Adrenal gland (tissue), 5 donors: ENCODE data around the gene STEAP3.

Experiments
- POLR2A ChIP-seq, 2 donors: fragments of 450-650 bp; IDR thresholded peaks; one replicate each; pipeline ENCODE4 v1.6.1; 2017; ENCODE audit warnings: antibody characterized with exemption in 2 of 2, mild to moderate bottlenecking in 2 of 2, moderate library complexity in 1 of 2
- TF ChIP-seq, protein P1 (sequence below), 6 experiments: fragments of 450-650 bp in 4 of 6; fragments of 200-600 bp in 2 of 6; sonication (generic) in 1 of 6; IDR thresholded peaks; 1 replicate in 5 of 6; 2 replicates in 1 of 6; pipeline versions ENCODE4 v1.5.1 to v1.8.0; 2016 to 2021; ENCODE audit warnings: antibody characterized with exemption in 6 of 6, mild to moderate bottlenecking in 2 of 6, moderate library complexity in 1 of 6
- donor health status: DM: no; HTN: no; CAD: no.

GRCh38 chr2:119241205-119241532, 17.5 kb downstream of the STEAP3 start:
- TF ChIP-seq, protein P1, sequence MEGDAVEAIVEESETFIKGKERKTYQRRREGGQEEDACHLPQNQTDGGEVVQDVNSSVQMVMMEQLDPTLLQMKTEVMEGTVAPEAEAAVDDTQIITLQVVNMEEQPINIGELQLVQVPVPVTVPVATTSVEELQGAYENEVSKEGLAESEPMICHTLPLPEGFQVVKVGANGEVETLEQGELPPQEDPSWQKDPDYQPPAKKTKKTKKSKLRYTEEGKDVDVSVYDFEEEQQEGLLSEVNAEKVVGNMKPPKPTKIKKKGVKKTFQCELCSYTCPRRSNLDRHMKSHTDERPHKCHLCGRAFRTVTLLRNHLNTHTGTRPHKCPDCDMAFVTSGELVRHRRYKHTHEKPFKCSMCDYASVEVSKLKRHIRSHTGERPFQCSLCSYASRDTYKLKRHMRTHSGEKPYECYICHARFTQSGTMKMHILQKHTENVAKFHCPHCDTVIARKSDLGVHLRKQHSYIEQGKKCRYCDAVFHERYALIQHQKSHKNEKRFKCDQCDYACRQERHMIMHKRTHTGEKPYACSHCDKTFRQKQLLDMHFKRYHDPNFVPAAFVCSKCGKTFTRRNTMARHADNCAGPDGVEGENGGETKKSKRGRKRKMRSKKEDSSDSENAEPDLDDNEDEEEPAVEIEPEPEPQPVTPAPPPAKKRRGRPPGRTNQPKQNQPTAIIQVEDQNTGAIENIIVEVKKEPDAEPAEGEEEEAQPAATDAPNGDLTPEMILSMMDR (IDR thresholded peaks at IDR 0.05): no peak
- TF ChIP-seq POLR2A (IDR thresholded peaks at IDR 0.05): no peak
